ENCODE results near the gene TOM1.
"Not testable (repeated sequence)": the region's sequence is repeated elsewhere in the genome, so short reads cannot be mapped to it uniquely, and the experiment has no call there.

The TOM1 gene

DNA sequence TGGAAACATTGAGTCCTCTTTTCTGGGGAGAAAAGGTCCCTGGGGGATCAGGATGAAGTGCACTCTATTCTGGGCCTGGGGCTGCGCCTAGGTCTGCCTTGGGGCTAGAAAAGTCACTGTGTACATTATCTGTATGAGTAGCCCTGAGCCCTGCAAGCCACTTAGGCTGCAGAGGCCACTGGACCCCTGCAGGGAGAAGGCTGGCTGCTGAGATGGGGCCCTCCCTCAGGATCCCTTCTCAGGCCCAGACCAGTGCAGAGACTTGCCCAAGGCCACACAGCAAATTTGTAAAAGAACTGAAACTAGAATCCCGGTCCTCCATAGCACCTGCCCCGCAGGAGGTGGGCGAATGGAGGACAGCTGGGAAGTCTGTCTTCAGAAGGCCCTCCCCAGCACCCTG lies 54.4 kb downstream of the TOM1 start:
- no peak overlapping the region for H3K4me3 Mint-ChIP-seq
- H3K36me3 Mint-ChIP-seq, result peaks cover 5% of the 10 kb centered on the region
- peak overlapping the region; percentile 93 for H3K27ac Mint-ChIP-seq
- no peaks in the 10 kb centered on the region for H3K9me3 Mint-ChIP-seq
- peaks cover 77% of the 10 kb centered on the region for H3K4me1 Mint-ChIP-seq
- no peak for ATAC-seq
- H3K27me3 Mint-ChIP-seq, result no peaks in the 10 kb centered on the region

- Mint-ChIP-seq H3K27me3 (no peaks in the 10 kb centered on the region), H3K9me3 (no peaks in the 10 kb centered on the region), H3K4me3 (no peak overlapping the region), H3K4me1 (peaks cover 71% of the 10 kb centered on the region), H3K36me3 (no peaks in the 10 kb centered on the region), H3K27ac (peak overlapping the region; percentile 21)
- no peak for ATAC-seq
These were observed 58.4 kb downstream of the TOM1 start for GRCh38 chr22:35357883-35358621.

DNA sequence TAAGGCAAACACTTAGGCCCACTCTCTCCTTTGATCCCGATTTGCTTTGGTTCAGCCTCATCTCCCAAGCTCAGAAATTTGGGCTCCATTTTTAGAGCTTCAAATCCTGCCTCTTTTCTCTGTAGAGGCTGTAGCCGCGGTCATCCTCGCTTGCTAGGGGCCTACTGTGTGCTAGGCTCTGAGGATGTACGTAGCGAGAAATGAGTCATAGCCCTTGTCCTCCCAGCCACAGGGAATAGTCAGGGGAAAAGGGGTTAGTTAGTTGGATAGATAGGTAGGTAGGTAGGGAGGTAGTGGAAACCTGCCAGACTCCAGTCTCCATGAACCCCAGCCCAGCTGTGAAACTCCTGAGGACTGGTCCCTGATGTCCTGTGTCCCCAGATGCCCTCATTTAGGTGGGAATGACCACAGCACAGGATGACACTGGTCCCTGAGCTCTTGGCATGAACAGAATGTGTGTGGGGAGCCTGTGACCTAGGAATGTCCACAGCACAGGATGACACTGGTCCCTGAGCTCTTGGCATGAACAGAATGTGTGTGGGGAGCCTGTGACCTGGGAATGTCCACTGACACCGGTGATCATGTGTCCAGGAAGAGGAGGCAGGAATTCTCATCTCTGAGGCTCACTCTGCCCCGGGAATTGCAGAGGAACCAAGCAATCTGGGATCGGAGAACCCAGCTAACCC lies 59.8 kb downstream of the TOM1 start:
- H3K36me3 Mint-ChIP-seq, result no peaks in the 10 kb centered on the region
- ATAC-seq, result no peak
- H3K27ac Mint-ChIP-seq, result peak overlapping the region; percentile 66
- H3K4me3 Mint-ChIP-seq, result no peak overlapping the region
- no peaks in the 10 kb centered on the region for H3K9me3 Mint-ChIP-seq
- peaks cover 60% of the 10 kb centered on the region for H3K4me1 Mint-ChIP-seq
- H3K27me3 Mint-ChIP-seq, result no peaks in the 10 kb centered on the region

GRCh38 chr22:35361001-35361558 lies 61.4 kb downstream of the TOM1 start:
- H3K36me3 Mint-ChIP-seq, result no peaks in the 10 kb centered on the region
- peaks cover 55% of the 10 kb centered on the region for H3K4me1 Mint-ChIP-seq
- H3K9me3 Mint-ChIP-seq, result no peaks in the 10 kb centered on the region
- H3K27ac Mint-ChIP-seq, result no peak overlapping the region
- H3K27me3 Mint-ChIP-seq, result no peaks in the 10 kb centered on the region
- no peak for ATAC-seq
- H3K4me3 Mint-ChIP-seq, result no peak overlapping the region

DNA sequence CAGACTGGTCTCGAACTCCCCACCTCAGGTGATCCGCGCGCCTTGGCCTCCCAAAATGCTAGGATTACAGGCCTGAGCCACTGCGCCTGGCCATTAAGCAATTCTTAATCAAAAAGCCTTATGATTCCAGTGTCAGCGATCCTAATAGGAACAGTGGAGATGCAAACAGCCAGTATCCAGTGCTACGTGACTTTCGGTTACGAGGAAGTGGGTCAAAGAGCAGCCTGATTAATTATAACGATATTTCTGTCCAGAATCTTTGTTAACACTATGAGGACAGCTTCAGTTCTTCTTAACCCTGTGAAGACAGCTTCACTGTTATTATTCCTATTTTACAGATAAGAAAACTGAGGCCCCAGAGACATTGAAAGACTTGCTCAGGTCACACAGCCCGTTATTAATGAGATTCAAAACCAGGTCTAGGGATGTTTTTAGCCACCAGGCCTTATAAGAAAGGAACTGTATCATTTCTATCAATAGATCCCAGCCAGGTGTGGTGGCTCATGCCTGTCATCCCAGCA lies 63.9 kb downstream of the TOM1 start:
- Mint-ChIP-seq H3K9me3 (no peaks in the 10 kb centered on the region), H3K36me3 (no peaks in the 10 kb centered on the region), H3K27ac (peak overlapping the region; percentile 64), H3K4me3 (no peak overlapping the region), H3K27me3 (no peaks in the 10 kb centered on the region), H3K4me1 (peaks cover 67% of the 10 kb centered on the region)
- no peak for ATAC-seq

DNA sequence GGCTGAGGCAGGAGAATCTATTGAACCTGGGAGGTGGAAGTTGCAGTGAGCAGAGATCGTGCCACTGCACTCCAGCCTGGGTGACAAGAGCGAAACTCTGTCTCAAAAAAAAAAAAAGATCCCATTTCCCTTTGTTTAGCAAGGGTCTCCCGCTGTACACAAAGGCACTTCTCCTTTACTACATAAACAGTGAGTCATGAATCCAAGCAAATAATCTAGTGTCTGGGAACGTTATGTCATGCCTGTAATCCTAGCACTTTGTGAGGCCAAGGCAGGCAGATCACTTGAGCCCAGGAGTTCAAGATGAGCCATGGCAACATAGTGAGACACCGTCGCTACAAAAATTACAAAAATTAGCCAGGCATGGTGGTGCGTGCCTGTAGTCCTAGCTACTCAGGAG lies 64.5 kb downstream of the TOM1 start:
- H3K4me1 Mint-ChIP-seq, result peaks cover 71% of the 10 kb centered on the region
- H3K27ac Mint-ChIP-seq, H3K27me3 Mint-ChIP-seq, ATAC-seq, H3K36me3 Mint-ChIP-seq, H3K9me3 Mint-ChIP-seq, H3K4me3 Mint-ChIP-seq: not testable (repeated sequence)

GRCh38 chr22:35367331-35367886 lies 67.7 kb downstream of the TOM1 start:
- no peaks in the 10 kb centered on the region for H3K36me3 Mint-ChIP-seq
- ATAC-seq, result peak; percentile 97
- H3K27ac Mint-ChIP-seq, result peak overlapping the region; percentile 29
- H3K4me1 Mint-ChIP-seq, result peaks cover 64% of the 10 kb centered on the region
- no peaks in the 10 kb centered on the region for H3K27me3 Mint-ChIP-seq
- H3K9me3 Mint-ChIP-seq, result no peaks in the 10 kb centered on the region
- H3K4me3 Mint-ChIP-seq, result peak overlapping the region; percentile 6

- Mint-ChIP-seq H3K27ac (peak overlapping the region; percentile 65), H3K4me3 (no peak overlapping the region), H3K9me3 (no peaks in the 10 kb centered on the region), H3K36me3 (no peaks in the 10 kb centered on the region), H3K27me3 (no peaks in the 10 kb centered on the region), H3K4me1 (peaks cover 57% of the 10 kb centered on the region)
- no peak for ATAC-seq
These were observed 68.7 kb downstream of the TOM1 start for GRCh38 chr22:35368386-35368785.

- Mint-ChIP-seq H3K27ac (no peak overlapping the region), H3K9me3 (no peaks in the 10 kb centered on the region), H3K4me3 (no peak overlapping the region), H3K36me3 (no peaks in the 10 kb centered on the region), H3K27me3 (no peaks in the 10 kb centered on the region), H3K4me1 (peaks cover 57% of the 10 kb centered on the region)
- ATAC-seq, result no peak
These were observed 70.3 kb downstream of the TOM1 start for GRCh38 chr22:35369996-35370395.

- Mint-ChIP-seq H3K27ac (no peak overlapping the region), H3K36me3 (no peaks in the 10 kb centered on the region), H3K27me3 (no peaks in the 10 kb centered on the region), H3K4me3 (no peak overlapping the region), H3K4me1 (peaks cover 55% of the 10 kb centered on the region), H3K9me3 (no peaks in the 10 kb centered on the region)
- no peak for ATAC-seq
These were observed 74.1 kb downstream of the TOM1 start for GRCh38 chr22:35373781-35374180.

DNA sequence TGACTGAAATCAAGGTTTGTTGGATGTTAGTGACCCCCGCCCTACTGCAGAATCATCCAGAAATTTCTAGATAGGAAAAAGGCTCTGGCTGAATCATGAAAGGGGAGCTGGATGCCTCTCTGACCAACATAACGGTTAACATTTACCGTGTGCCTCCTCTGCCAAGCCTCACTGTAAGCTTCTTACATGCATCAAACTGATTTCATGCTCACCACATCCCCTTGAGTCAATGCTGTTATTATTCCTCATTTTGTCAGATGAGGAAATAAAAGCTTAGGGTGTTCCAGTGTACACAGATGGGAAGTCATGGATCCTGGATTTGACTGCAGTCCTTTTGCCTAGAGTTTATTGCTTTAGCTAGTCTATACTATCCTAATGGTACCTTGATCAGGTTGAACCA lies 75.3 kb downstream of the TOM1 start:
- Mint-ChIP-seq H3K27ac (peak overlapping the region; percentile 27), H3K27me3 (no peaks in the 10 kb centered on the region), H3K36me3 (no peaks in the 10 kb centered on the region), H3K4me3 (no peak overlapping the region), H3K9me3 (no peaks in the 10 kb centered on the region), H3K4me1 (peaks cover 58% of the 10 kb centered on the region)
- no peak for ATAC-seq

- H3K4me1 Mint-ChIP-seq, result peaks cover 58% of the 10 kb centered on the region
- H3K27ac Mint-ChIP-seq, result peak overlapping the region; percentile 27
- H3K36me3 Mint-ChIP-seq, result no peaks in the 10 kb centered on the region
- ATAC-seq, result no peak
- no peaks in the 10 kb centered on the region for H3K9me3 Mint-ChIP-seq
- H3K27me3 Mint-ChIP-seq, result no peaks in the 10 kb centered on the region
- H3K4me3 Mint-ChIP-seq, result no peak overlapping the region
These were observed 75.8 kb downstream of the TOM1 start for GRCh38 chr22:35375526-35375925.

- peak overlapping the region; percentile 51 for H3K4me3 Mint-ChIP-seq
- peak overlapping the region; percentile 87 for H3K27ac Mint-ChIP-seq
- H3K27me3 Mint-ChIP-seq, result no peaks in the 10 kb centered on the region
- peak; percentile 82 for ATAC-seq
- H3K9me3 Mint-ChIP-seq, result no peaks in the 10 kb centered on the region
- peaks cover 67% of the 10 kb centered on the region for H3K4me1 Mint-ChIP-seq
- no peaks in the 10 kb centered on the region for H3K36me3 Mint-ChIP-seq
These were observed 77.2 kb downstream of the TOM1 start for GRCh38 chr22:35376728-35377472.

GRCh38 chr22:35377735-35378134 lies 78.0 kb downstream of the TOM1 start:
- no peaks in the 10 kb centered on the region for H3K36me3 Mint-ChIP-seq
- no peaks in the 10 kb centered on the region for H3K9me3 Mint-ChIP-seq
- ATAC-seq, result no peak
- peaks cover 66% of the 10 kb centered on the region for H3K4me1 Mint-ChIP-seq
- peak overlapping the region; percentile 87 for H3K27ac Mint-ChIP-seq
- H3K27me3 Mint-ChIP-seq, result no peaks in the 10 kb centered on the region
- H3K4me3 Mint-ChIP-seq, result peak overlapping the region; percentile 51

DNA sequence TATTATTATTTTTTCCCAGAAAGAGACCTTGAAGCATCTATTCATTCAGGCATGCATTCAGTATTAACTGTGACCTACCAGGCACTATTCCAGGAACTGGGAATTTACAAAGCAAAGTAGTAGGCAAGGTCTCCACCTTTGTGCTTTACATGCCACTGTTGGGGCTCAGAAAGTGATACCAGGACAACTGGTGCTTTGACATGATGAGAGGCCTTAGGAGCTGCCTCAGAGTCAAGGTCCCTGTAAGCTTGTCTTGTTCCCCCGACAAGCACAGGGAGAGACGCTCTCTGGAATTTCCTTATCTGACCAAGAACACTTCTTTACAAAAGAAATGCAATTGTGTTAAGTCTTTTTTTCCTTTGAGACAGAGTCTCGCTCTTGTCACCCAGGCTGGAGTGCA lies 78.9 kb downstream of the TOM1 start:
- no peak overlapping the region for H3K4me3 Mint-ChIP-seq
- H3K4me1 Mint-ChIP-seq, result peaks cover 72% of the 10 kb centered on the region
- no peak for ATAC-seq
- H3K27ac Mint-ChIP-seq, result peak overlapping the region; percentile 87
- H3K27me3 Mint-ChIP-seq, result no peaks in the 10 kb centered on the region
- peaks cover 8% of the 10 kb centered on the region for H3K36me3 Mint-ChIP-seq
- no peaks in the 10 kb centered on the region for H3K9me3 Mint-ChIP-seq
